Stimulated activated CD4-positive, alpha-beta T cell treated with anti-CD3 and anti-CD28 coated beads, Interleukin-4, amount 100 ng/mL, for 48 hours (primary cell): ENCODE results near the gene PDGFD.

Source experiments
- DNase-seq, 2 donors: peaks; one replicate each; pipeline ENCODE4 v3.0.0-alpha.2; 2020; ENCODE audit warnings: low read depth in 2 of 2

Gene PDGFD

DNA sequence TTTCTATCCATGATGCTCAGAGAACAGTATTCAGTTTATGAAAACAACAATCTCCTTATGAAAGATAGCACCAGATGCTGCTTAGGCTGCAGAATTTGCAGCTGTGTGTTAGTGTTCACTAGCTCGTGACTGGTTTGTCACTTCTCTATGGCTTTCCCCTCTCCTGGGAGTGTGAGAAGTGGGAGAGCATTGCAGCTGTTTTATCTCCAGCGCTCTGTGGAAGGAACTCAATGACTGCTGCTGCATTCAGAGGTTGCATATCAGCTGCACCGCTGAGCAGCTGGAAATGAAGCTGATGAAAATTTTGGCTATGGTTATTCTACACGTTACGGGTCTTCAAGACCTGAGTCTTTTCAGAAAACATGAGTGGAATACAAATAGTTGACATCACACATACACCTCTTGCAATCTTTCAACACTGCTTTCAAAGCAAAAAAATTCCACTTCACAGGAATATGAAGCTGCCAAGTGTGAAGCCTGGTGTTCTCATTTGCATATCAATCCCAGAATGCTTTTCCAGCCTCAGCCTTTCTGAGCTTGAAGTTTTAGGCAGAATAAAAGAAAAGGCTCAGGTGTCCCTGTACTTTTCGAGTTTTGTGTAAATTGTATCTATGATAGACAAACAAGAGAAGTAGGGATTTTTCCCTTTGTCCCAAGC lies 276.8 kb downstream of the PDGFD start:
- no peak for DNase-seq

DNA sequence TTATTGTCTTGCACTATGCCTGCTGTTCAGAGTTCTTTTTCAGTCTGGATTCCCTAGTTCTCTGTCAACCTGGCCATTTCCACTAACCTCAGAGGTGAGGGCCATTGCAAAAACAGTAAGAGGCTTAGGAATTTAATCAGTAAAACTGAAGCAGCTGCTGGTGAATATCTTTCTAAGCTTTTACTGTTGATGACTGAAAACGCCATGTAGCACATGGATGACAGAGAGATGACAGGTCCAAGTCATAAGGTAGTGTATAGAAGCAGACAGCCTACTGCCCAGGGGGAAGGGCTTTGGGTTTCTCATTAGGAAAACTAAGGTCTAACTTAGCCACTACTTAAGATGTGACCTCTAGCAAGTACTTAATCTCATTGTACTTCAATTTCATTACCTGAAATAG lies 280.1 kb downstream of the PDGFD start:
- DNase-seq: no peak

DNA sequence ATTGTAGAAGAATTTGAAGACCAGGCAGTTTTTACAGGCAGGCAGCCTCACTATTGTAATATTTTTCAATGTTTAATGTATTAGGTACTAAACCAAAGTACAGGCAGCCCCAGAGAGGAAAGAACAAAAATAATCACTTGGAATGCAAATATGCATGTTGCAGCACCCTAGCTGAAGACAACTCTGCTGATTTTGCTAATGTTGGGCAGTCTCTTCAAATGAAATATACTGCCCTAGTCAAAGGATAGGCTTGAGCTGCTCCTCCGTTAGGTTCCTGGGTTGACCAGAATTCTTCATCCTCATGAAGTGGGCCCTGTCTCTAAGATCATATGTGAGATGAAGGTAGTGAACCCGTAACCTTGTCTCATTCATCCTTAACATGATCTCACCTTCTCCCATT lies 280.7 kb downstream of the PDGFD start:
- no peak for DNase-seq

DNA sequence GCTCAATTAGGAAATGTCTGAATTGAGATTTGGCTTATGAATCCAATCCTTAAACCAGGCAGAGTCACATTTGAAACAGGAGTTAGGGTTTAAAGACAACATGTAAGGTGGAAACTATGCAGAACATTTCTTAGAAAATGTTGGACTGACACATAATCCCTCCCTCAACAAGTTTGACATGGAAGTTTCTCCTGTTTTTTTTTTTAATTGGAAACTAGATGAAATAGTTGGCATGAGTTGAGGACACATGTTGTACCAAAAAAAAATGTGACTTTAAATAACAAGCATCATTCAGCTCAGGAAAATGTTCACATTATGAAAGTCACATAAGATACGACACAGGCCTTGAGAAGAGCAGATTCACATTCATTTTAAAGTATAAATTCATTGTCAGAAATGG lies 282.4 kb downstream of the PDGFD start:
- no peak for DNase-seq

DNA sequence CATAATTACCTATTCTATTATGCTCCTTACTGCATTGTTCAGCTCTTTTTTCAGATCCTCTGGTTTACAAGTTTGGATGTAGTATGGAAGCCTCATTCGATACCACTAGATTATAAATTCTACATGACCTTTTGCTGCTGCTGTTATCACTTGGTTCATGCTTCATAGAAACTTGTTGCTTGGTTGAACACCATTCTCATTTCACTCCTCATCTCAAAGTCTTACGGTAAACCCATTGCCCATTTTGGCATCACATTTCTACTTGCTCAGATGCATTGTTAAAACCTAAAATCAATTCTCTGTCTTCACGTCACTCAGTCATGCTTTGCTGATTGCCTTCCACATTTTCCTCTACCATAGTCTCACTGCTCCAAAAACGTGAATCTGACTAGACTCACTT lies 283.0 kb downstream of the PDGFD start:
- no peak for DNase-seq

DNA sequence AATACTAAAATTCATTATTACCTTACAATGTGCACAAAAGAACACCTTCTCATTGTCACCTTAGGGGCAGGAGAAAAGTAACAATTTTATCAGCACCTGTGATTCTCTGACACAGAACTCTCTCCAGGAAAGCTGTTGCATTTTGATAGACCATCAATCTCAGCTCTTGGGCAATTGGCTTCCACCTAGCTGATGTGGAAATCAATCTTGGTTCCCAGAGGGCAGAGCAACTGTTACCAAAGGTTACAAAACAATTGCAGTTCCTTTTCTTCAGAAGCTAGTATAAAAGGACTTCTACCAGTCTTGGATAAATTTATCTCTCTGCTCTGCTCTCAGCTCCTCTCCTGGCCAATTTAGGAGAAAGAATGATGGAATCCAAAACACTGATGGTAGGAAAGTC lies 285.3 kb downstream of the PDGFD start:
- no peak for DNase-seq

DNA sequence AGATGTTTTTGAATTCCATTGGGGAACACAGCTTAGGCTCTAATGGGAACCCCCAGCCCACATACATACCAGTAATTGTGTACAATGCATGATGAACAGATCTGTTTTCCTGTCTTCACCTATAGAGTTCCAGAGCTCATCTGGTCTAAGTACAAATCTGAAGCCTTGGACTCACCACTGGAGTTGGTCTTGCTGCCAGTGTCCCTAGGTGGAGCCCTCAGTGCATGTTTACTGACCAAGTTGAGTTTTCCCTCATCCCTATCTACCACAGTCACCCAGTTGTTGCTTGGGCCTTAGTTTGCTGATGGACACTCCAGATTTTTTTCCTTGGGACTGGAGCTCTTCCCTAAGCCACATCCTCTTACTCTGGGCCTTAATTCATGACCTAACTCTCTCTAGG lies 286.7 kb downstream of the PDGFD start:
- DNase-seq: no peak

DNA sequence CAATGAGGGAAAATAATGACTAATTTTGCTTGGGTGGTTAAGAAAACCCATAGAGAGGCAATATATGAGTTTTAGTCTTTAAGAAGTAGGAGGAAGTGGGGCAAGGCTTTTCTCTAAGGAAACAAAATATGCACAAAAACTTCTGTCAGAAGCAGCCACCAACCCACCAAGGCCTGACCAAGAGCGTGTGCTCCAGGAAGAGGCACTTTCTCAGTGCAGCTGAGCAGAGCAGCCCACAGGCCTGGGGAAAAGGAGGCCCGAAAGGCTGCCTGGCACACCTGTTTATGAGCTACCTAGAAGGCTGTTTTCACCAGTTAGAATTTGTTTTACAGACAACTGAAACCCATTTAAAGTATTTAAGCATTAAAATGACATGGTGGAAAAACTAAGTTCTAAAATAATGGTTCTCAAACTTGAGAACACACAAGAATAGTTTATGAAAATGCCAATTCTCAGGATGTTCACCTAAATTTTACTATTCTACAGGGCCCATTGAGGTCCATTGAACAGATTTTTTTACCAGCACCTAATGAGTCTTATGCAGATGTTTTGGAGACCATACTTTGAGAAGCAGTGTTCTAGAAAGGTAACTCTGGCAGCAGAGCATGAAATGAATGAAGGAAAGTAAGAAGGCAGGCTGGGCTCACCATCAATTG lies 288.0 kb downstream of the PDGFD start:
- no peak for DNase-seq

DNA sequence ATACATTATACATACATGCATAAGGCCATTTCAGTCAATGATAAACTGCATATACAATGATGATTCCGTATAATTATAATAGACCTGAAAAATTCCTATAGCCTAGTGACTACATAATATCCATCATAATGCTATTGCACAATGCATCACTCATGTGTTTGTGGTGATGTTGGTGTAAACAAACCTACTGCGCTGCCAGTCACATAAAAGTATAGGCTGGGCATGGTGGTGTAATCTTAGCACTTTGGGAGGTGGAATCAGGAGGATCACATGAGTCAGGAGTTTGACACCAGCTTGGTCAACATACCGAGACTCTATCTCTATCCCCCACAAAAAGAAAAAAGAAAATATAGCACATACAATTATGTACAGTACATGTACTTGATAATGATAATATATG lies 291.2 kb downstream of the PDGFD start:
- DNase-seq: no peak

DNA sequence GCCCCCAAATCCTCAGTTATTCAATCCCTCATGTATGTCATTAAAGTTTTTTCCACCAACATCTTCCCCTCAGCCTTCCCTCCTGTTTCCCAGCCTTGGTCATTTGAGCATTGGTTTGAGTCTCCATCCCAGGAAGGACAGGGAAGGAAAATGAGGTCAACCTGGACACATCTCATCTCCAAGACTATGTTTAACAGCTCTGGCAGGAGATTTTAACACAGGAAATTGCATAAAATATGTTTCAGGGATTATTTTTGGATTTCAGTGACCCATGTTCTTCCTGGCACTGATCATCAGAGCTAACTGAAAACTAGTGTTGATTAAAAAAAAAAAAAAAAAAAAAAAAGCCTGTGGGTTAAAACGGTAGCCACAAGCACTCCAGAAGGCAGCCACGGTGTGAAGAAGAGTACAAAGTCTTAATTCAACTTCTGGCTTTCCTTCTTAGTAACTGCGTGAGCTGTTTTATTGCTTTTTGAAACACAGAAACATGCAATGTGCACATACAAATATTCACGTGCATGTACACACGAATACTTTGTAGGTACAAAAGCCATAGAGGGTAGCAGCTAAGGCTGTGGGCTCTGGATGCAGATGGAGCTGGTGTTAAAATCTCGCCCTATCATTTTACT lies 291.9 kb downstream of the PDGFD start:
- DNase-seq: no peak

DNA sequence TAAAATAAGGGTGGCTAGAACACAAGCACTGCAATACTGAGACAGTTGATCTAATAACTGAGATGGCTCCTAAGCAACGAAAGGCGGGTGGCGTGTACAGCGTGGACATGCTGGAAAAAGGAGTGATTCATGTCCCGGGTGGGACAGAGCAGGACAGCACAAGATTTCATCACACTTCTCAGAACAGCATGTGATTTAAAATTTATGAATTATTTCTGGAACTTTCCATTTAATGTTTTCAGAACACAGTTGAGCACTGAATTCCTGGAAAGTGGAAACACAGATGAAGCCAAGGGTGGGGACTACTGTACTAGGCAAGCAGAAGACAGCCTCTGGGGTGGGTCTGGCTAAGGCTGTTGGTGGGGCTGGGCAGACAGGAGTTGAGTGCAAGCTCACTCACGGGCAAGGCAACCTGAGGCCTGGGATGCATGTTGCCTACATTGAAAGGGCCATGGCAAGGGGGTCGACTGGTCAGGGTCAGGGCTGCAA lies 293.1 kb downstream of the PDGFD start:
- DNase-seq: no peak

DNA sequence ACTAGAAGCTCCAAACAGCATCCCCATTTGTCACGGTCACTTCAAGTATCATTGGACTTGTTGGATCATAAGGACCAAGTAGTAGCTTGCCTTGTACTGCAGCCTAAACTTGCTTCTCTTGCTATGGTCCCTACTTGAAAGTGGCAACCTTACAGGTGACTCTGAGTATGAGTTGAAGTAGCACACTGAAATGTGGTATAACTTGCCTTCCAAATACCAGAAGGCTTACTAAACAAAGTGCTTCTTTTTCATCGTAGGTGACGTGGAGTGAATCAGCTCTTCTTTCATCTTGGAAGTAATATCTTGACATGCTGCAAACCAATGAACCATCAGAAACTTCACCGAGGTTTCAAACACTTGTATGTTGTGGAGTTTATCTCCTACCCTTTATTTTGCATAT lies 296.5 kb downstream of the PDGFD start:
- DNase-seq: no peak

DNA sequence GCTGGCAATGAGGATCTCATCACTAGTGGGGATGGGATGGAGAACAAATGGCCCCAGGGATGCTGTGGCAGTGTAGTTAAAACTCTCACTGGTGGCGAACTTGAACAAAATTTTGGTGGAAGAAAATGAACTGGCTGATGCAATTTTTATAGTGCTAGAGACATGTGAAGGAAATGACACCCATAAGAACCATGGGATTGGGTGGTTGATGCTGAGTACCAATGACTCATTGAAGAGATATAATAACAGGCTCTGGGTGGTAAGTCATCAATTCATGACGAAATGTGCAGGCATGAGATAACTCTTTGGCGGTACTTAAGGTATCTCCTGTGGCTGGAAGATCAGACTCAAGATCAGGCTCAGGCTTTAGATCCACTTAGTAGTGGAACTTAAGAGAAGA lies 300.4 kb downstream of the PDGFD start:
- DNase-seq: no peak

DNA sequence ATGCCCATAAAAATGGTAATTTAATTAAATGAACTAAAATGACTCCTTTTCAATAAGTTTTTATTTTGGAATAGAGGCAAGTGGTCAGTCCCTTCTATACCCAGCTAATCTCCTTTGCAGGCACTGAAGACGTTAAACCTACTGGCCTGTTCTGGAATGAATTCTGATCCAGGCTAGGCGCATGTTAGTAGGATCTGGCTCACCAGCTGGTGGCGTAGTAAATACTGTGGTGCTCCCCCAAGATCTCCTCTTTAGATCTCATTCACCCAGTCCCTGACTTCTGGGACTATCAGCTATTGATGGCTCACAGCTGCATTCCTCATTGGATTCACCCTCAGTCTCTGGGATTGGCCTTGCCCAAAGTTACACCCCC lies 301.2 kb downstream of the PDGFD start:
- DNase-seq: no peak

DNA sequence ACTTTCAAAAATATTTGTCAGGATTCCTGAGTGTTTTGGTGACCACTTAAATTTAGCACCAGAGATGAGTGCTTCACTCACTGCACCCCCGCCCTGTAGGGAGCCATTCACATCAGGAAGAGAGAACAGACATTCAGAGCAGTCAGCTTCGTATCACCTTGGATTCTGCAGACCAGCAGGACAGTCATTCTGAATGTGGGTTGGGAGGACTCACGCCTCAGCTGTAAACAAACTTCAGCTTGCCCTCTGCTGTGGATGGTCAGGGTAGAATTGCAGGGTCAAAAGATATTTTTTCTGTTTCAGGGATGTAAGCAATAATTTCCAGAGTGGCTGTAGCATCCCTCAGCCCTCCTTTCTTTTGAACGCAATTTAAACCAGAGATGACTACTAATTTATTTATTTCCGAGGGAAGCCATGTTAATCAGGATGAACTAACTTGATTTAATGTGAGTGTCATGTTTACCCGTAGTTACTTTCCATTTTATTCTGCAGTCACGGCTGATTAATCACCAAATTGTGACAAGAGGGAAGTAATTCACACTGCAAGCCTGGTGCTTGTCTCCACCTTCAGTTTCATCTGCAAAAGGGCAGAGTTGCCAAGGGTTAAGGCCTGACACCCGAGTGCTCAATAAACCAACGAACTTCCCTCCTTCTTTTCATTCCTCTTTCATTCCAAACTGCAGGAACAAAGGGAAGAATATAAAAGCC lies 301.7 kb downstream of the PDGFD start:
- DNase-seq: no peak
